Stimulated activated CD8-positive, alpha-beta memory T cell treated with anti-CD3 and anti-CD28 coated beads, Interleukin-15, amount 100 ng/mL, for 48 hours (primary cell): ENCODE data around the gene MCM5.
"Not testable (repeated sequence)": the region's sequence is repeated elsewhere in the genome, so short reads cannot be mapped to it uniquely, and the experiment has no call there.

Experiments
- DNase-seq, 2 donors: peaks; one replicate each; pipeline ENCODE4 v3.0.0-alpha.2; 2020; ENCODE audit warnings: low read depth in 2 of 2

The MCM5 gene

GRCh38 chr22:35379146-35379993 is 20.6 kb upstream of the MCM5 start:
- no peak for DNase-seq

DNA sequence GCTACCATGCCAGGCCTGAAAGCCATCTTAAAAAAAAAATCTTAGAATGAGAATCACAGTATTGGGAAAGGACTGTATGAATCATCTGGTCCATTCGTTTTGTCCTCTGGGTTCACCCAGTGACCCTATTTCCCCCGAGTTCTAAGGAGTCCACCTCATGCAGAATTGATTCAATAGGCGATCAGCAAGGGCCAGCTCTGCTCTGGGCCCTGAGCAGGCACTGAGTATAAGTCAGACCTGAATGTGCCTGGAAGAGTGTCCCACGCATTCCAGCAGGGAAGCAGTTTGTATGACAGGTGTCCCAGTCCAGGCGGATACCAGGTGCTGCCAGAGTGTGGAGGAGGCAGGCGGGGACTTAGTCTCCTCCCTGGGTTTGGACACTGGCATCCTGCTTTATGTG is 19.9 kb upstream of the MCM5 start:
- DNase-seq: no peak

DNA sequence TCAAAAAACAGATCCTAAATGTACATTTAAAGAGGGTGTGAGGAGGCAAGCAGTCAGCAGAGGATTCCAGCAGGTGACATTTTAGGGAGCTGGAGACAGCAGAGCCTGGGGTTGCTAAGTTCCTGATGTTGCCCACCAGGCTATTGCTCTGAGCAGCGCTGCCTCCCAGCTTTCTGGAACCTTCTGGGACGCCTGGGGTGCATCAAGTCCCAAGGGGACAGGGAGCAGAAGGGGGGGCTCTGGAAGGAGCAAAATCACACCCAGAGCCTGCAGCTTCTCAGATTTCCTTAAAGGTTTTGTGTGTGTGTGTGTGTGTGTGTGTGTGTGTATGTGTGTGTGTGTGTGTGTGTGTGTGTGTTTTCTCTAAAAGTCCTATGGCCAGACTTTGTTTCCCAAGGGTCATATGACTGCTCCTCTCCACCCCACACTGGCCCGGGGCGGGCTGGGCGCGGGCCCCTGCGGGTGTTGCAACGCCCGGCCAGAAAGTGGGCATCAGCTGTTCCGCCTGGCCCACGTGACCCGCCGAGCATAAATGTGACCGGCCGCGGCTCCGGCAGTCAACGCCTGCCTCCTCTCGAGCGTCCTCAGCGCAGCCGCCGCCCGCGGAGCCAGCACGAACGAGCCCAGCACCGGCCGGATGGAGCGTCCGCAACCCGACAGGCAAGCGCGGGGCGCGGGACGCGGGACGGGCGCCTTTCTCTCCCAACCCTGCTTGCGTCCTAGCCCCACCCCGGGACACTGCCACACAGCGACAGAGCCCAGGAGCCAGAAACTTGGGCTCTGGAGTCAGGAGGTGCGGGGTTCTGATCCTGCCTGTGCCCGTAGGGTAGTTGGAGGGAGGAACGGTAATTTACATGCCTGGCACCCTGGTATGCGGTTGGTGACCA is 19.2 kb upstream of the MCM5 start, which contains the start of gene HMOX1:
TSS of gene HMOX1 (plus strand) at position 560 of the 887 bp plus-strand sequence. CDS start at position 638, 78 bp downstream.
- DNase-seq: peak in 1 of 2 donors; percentile 37

GRCh38 chr22:35381424-35382009 is 18.4 kb upstream of the MCM5 start:
- DNase-seq: no peak

- no peak for DNase-seq
Observed at GRCh38 chr22:35383679-35384071, 16.3 kb upstream of the MCM5 start.

DNA sequence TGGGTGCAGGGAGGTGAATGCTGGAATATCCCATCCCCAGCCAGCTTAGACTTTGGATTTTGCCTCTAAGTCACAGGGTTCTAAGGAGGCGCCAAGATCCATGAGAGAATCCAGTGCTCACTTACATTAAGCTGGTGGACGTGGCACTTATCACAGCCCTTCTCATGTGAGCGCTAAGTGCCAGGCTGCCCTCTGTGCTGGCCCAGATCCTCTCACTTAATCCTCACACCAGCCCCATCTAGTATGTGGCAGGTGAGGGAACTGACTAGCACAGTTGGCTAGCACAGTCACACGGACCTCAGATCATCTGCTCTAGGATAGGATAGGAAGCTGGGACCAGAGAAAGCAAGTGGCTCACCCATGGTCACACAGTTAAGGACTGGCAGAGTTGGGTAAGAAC is 15.4 kb upstream of the MCM5 start:
- DNase-seq: no peak

DNA sequence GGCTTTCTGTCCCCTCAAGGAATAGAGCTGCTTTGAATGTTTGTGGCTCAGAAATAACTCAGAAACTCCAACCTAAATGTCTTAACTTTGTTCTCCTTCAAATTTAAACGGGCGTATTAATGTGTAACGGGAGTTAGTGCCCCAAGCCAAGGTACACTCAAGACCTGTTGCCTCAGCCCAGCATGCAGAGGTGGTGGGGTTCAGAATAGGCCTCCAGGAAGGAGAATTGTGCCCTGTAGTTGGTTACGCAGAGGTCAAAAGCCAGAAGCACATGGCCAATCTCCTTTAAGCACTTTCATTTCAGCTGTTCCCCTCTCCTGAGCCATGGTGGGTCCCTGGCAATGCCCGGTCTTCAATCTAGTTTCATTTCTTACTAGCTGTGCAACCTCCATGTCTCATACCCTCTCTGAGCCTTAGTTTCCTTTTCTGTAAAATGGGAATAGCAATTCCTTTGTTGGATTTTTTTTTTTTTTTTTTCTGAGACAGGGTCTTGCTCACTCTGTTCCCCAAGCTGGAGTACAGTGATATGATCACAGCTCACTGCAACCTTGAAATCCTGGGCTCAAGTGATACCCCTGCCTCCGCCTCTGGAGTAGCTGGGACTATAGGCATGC is 14.9 kb upstream of the MCM5 start:
- DNase-seq: no peak

DNA sequence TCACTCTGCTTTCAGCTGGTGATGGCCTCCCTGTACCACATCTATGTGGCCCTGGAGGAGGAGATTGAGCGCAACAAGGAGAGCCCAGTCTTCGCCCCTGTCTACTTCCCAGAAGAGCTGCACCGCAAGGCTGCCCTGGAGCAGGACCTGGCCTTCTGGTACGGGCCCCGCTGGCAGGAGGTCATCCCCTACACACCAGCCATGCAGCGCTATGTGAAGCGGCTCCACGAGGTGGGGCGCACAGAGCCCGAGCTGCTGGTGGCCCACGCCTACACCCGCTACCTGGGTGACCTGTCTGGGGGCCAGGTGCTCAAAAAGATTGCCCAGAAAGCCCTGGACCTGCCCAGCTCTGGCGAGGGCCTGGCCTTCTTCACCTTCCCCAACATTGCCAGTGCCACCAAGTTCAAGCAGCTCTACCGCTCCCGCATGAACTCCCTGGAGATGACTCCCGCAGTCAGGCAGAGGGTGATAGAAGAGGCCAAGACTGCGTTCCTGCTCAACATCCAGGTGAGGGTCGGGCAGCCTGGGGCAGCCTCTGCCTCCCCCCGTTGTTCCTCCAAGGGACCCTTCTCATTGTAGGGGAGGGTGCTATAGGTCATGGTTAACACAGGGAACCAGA is 13.2 kb upstream of the MCM5 start:
- no peak for DNase-seq

DNA sequence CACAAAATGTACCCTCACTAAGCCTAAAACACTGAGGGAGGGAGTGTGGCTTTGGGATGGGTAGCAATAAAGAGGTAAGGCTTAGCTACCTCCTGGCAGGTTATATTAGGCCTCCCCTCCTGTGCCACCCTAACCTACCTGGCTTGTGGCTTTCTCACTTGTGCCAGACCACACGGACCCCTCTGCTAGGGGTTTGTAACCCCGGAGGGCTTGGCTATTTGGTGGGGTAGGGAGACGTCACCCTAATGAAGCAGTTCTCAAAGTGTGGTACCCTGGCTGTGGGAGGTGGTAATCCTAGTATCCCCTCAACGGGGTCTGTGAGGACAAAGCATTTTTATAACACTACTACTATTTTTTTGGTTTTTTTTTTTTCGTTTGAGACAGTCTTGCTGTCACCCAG is 9.0 kb upstream of the MCM5 start:
- no peak for DNase-seq

DNA sequence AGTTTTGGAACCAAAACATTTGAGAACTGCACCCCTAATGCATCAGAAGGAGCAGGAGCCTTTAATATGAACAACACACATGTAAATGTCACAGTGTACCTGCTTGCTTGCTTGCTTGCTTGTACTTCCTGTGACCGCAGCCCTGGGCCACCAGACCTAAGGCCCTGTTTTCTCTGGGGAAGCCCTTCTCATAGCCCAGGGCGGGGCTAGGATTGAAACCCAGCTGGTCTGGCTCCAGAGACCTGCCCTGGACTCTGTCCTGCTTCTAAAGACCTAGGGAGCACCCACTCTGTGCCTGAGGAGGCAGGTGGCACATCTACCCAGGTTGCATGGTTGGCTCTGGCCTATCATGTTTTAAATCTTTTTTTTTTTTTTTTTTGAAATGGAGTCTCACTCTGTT is 7.6 kb upstream of the MCM5 start:
- no peak for DNase-seq

GRCh38 chr22:35393116-35394010 is 6.6 kb upstream of the MCM5 start:
- no peak for DNase-seq

DNA sequence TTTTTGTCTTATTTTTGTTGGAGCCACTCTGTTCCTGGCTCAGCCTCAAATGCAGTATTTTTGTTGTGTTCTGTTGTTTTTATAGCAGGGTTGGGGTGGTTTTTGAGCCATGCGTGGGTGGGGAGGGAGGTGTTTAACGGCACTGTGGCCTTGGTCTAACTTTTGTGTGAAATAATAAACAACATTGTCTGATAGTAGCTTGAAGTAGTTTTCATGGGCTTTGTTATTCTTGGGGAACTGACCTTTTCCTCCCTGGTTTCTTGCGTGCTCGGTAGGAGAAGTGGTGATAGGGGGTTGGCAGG is 6.0 kb upstream of the MCM5 start:
- no peak for DNase-seq

GRCh38 chr22:35394810-35395563 is 5.0 kb upstream of the MCM5 start:
- no peak for DNase-seq

GRCh38 chr22:35396622-35397021 is 3.3 kb upstream of the MCM5 start:
- DNase-seq: not testable (repeated sequence)

- no peak for DNase-seq
Observed at GRCh38 chr22:35397095-35397904, 2.6 kb upstream of the MCM5 start.

- DNase-seq: no peak
Observed at GRCh38 chr22:35398591-35398973, 1.4 kb upstream of the MCM5 start.

- DNase-seq: no peak
Observed at GRCh38 chr22:35399114-35399677, 744 bp upstream of the MCM5 start.

DNA sequence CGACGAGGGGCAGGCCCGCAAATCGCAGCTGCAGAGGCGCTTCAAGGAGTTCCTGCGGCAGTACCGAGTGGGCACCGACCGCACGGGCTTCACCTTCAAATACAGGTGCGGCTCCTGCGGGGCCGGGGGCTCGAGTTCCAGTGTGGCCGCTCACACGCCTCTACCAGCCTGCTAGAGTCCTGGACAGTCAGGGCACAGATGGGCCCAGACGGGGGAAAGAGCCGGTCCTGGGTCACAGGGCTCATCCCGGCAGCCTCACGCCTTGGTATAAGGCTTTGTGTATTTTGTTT is 506 bp downstream of the MCM5 start:
- no peak for DNase-seq

DNA sequence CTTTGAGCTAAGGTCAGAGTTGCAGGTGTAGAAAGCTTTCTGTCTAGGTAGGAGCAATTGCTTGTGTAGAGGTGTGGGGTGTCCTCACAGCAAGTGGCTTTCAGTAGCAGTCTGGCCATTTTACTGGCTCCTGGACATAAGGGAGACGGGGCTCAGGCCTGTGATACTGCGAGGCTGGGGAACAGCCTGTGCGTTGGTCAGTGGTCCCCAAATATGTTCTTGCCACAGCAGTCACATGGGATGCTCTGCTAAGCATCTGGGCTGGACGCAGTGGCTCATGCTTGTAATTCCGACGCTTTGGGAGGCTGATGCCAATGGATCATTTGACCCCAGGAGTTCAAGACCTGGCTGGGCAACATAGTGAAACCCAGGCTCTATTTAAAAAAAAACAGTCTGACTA is 1.9 kb downstream of the MCM5 start:
- no peak for DNase-seq
